ENCODE data around the gene GPR12.

DNA sequence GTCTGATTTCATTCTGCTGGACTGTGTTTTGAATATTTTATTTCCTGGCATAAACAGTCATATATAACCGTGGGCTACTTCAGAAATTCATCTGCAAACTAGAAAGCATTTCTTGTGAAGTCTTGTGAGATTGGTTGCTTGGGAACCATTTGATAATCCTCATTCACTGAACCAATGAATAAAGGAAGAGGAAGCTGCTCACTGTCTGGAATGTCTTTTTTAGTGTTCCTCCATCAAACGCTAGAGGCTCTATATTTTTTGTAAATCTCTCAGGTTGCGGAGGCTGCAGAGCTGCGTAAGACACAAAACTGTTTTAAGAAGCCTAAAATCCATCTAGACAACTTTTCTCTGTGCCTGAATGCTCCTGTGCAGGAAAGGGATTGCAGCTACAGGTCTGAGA is 18.7 kb upstream of the GPR12 start:
- TF ChIP-seq CTCF (conservative IDR thresholded peaks at IDR 0.05 in 1 of 2, IDR thresholded peaks at IDR 0.05 in 1 of 2; ENCODE audit: extremely low read depth in 1 of 2, insufficient read depth in 1 of 2, low read depth in 1 of 2, low read length in 2 of 2) (no peak), EZH2 (IDR thresholded peaks at IDR 0.05; ENCODE audit: borderline replicate concordance, low read length) (no peak)
